ENCODE measurements around the gene GID4. TPM values are rescaled to one million over a fixed set of nuclear protein-coding genes. Genes with fewer than 3 reads are reported as not detected.

The GID4 gene
- total and polyA plus RNA-seq, 2 donors (not counting 1 experiment from before 2014, with no cell fraction given) = 9.0 to 10.2 TPM

DNA sequence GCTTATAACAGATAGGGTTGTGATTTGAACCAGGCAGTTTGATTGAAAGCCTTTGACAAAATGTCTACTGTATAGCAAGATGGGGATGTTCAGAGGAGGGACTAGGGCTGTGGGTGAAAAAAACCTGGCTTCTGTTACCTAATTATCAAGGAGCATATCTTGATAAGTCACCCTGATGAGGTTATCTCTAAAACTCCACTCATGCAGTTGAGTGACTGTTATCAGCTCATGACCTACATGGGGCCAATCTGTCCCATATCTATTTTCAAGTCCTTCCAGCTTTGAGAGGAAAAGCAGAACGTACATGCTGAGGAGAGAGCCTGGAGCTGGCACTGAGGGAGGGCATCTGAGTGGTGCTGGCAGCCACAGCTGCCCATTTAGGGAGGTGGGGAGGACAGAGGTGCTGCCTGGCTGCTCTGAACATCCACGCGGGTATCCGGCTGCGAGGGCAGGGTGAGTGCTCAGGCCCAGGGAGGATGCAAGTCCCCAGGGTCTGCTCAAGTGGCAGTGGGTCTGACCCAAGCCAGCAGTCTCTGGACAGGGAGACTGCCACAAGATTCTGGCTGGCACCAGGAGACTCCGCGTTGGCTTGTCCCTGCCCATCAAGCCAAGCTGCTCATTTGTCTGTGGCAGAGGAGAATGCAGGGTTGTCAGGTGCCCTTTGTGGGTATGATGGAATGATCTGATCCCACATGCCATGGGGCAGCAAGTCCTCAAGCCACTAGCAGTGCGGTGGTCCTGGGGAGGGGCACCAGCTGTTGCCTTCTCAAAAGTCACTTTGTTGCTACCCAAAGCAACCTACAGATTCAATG, 29.4 kb upstream of the GID4 start:
- Histone ChIP-seq H3K4me3 (replicated peaks in 1 of 4; ENCODE audit: control extremely low read depth in 1 of 4, insufficient read depth in 1 of 4, low read depth in 3 of 4, low read length in 4 of 4) (no peak overlapping the region), H3K9ac (ENCODE audit: insufficient read depth, low read length) (no peak overlapping the region), H3K9me3 (ENCODE audit: control insufficient read depth, insufficient read depth, low read depth, low read length) (no peaks in the 10 kb centered on the region), H3K36me3 (ENCODE audit: control insufficient read depth, insufficient read depth, low read length) (no peaks in the 10 kb centered on the region), H3K27me3 (ENCODE audit: control insufficient read depth, insufficient read depth, low read length) (no peaks in the 10 kb centered on the region), H3K79me2 (ENCODE audit: control insufficient read depth, insufficient read depth, low read length) (no peaks in the 10 kb centered on the region), H2AFZ (ENCODE audit: low read length) (no peak overlapping the region), H4K20me1 (ENCODE audit: control insufficient read depth, extremely low read depth, insufficient read depth, low read length) (no peaks in the 10 kb centered on the region), H3K27ac (ENCODE audit: insufficient read depth, low read length) (no peak overlapping the region), H3K4me2 (ENCODE audit: extremely low read depth, insufficient read depth, low read length) (no peak overlapping the region), H3K4me1 (ENCODE audit: control insufficient read depth, extremely low read depth, insufficient read depth, low read length) (peaks cover 7% of the 10 kb centered on the region)
- no peak for DNase-seq (ENCODE audit: low read depth in 2 of 2)
- TF ChIP-seq EZH2 (IDR thresholded peaks at IDR 0.05; ENCODE audit: low read length, missing control alignments) = no peak
- TF ChIP-seq, protein P1, sequence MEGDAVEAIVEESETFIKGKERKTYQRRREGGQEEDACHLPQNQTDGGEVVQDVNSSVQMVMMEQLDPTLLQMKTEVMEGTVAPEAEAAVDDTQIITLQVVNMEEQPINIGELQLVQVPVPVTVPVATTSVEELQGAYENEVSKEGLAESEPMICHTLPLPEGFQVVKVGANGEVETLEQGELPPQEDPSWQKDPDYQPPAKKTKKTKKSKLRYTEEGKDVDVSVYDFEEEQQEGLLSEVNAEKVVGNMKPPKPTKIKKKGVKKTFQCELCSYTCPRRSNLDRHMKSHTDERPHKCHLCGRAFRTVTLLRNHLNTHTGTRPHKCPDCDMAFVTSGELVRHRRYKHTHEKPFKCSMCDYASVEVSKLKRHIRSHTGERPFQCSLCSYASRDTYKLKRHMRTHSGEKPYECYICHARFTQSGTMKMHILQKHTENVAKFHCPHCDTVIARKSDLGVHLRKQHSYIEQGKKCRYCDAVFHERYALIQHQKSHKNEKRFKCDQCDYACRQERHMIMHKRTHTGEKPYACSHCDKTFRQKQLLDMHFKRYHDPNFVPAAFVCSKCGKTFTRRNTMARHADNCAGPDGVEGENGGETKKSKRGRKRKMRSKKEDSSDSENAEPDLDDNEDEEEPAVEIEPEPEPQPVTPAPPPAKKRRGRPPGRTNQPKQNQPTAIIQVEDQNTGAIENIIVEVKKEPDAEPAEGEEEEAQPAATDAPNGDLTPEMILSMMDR (conservative IDR thresholded peaks at IDR 0.05 in 1 of 2, IDR thresholded peaks at IDR 0.05 in 1 of 2; ENCODE audit: low read depth in 1 of 2, low read length in 2 of 2) = no peak

- H3K4me3 ChIP-seq (replicated peaks in 1 of 4; ENCODE audit: control extremely low read depth in 1 of 4, insufficient read depth in 1 of 4, low read depth in 3 of 4, low read length in 4 of 4) = no peak overlapping the region
- no peaks in the 10 kb centered on the region for H3K79me2 ChIP-seq (ENCODE audit: control insufficient read depth, insufficient read depth, low read length)
- no peaks in the 10 kb centered on the region for H3K27me3 ChIP-seq (ENCODE audit: control insufficient read depth, insufficient read depth, low read length)
- no peak overlapping the region for H3K4me2 ChIP-seq (ENCODE audit: extremely low read depth, insufficient read depth, low read length)
- H4K20me1 ChIP-seq (ENCODE audit: control insufficient read depth, extremely low read depth, insufficient read depth, low read length) = no peaks in the 10 kb centered on the region
- no peak overlapping the region for H2AFZ ChIP-seq (ENCODE audit: low read length)
- H3K4me1 ChIP-seq (ENCODE audit: control insufficient read depth, extremely low read depth, insufficient read depth, low read length) = peaks cover 7% of the 10 kb centered on the region
- H3K36me3 ChIP-seq (ENCODE audit: control insufficient read depth, insufficient read depth, low read length) = no peaks in the 10 kb centered on the region
- no peak overlapping the region for H3K27ac ChIP-seq (ENCODE audit: insufficient read depth, low read length)
- no peak for DNase-seq (ENCODE audit: low read depth in 2 of 2)
- no peaks in the 10 kb centered on the region for H3K9me3 ChIP-seq (ENCODE audit: control insufficient read depth, insufficient read depth, low read depth, low read length)
- TF ChIP-seq, protein P1 (conservative IDR thresholded peaks at IDR 0.05 in 1 of 2, IDR thresholded peaks at IDR 0.05 in 1 of 2; ENCODE audit: low read depth in 1 of 2, low read length in 2 of 2) = no peak
- TF ChIP-seq EZH2 (IDR thresholded peaks at IDR 0.05; ENCODE audit: low read length, missing control alignments) = no peak
- no peak overlapping the region for H3K9ac ChIP-seq (ENCODE audit: insufficient read depth, low read length)
Observed at GRCh38 chr17:18011286-18011685, 27.9 kb upstream of the GID4 start.

GRCh38 chr17:18014006-18014405, 25.2 kb upstream of the GID4 start:
- no peaks in the 10 kb centered on the region for H3K27me3 ChIP-seq (ENCODE audit: control insufficient read depth, insufficient read depth, low read length)
- TF ChIP-seq, protein P1 (conservative IDR thresholded peaks at IDR 0.05 in 1 of 2, IDR thresholded peaks at IDR 0.05 in 1 of 2; ENCODE audit: low read depth in 1 of 2, low read length in 2 of 2) = no peak
- TF ChIP-seq EZH2 (IDR thresholded peaks at IDR 0.05; ENCODE audit: low read length, missing control alignments) = no peak
- DNase-seq (ENCODE audit: low read depth in 2 of 2) = no peak
- H3K4me2 ChIP-seq (ENCODE audit: extremely low read depth, insufficient read depth, low read length) = no peak overlapping the region
- no peaks in the 10 kb centered on the region for H3K9me3 ChIP-seq (ENCODE audit: control insufficient read depth, insufficient read depth, low read depth, low read length)
- H3K79me2 ChIP-seq (ENCODE audit: control insufficient read depth, insufficient read depth, low read length) = no peaks in the 10 kb centered on the region
- no peaks in the 10 kb centered on the region for H3K4me1 ChIP-seq (ENCODE audit: control insufficient read depth, extremely low read depth, insufficient read depth, low read length)
- no peak overlapping the region for H3K9ac ChIP-seq (ENCODE audit: insufficient read depth, low read length)
- H3K27ac ChIP-seq (ENCODE audit: insufficient read depth, low read length) = no peak overlapping the region
- H4K20me1 ChIP-seq (ENCODE audit: control insufficient read depth, extremely low read depth, insufficient read depth, low read length) = no peaks in the 10 kb centered on the region
- H3K36me3 ChIP-seq (ENCODE audit: control insufficient read depth, insufficient read depth, low read length) = no peaks in the 10 kb centered on the region
- H3K4me3 ChIP-seq (replicated peaks in 1 of 4; ENCODE audit: control extremely low read depth in 1 of 4, insufficient read depth in 1 of 4, low read depth in 3 of 4, low read length in 4 of 4) = no peak overlapping the region
- no peak overlapping the region for H2AFZ ChIP-seq (ENCODE audit: low read length)

Data from fibroblast of lung (primary cell).